GM19372 (cell line): ENCODE results near the gene FBN1.

Experiments
- ATAC-seq: cut with Tn5 transposase; IDR thresholded peaks from one replicate; pipeline ENCODE4 v1.9.1; 2021; ENCODE audit warnings: mild to moderate bottlenecking, low read depth, moderate library complexity; ENCODE audit not compliant: unreplicated experiment

FBN1 gene

GRCh38 chr15:48584090-48584811 lies 61.3 kb downstream of the FBN1 start:
- ATAC-seq, result no peak

- no peak for ATAC-seq
Observed at GRCh38 chr15:48582452-48583247, 62.9 kb downstream of the FBN1 start.

GRCh38 chr15:48581219-48581618 lies 64.3 kb downstream of the FBN1 start:
- no peak for ATAC-seq

- no peak for ATAC-seq
Observed at GRCh38 chr15:48580736-48581135, 64.8 kb downstream of the FBN1 start.

- no peak for ATAC-seq
Observed at GRCh38 chr15:48579945-48580671, 65.4 kb downstream of the FBN1 start.

- no peak for ATAC-seq
Observed at GRCh38 chr15:48578965-48579364, 66.5 kb downstream of the FBN1 start.

- no peak for ATAC-seq
Observed at GRCh38 chr15:48577469-48577868, 68.0 kb downstream of the FBN1 start.

GRCh38 chr15:48574187-48574586 lies 71.3 kb downstream of the FBN1 start:
- no peak for ATAC-seq

- no peak for ATAC-seq
Observed at GRCh38 chr15:48573780-48574179, 71.7 kb downstream of the FBN1 start.

GRCh38 chr15:48572823-48573222 lies 72.7 kb downstream of the FBN1 start:
- no peak for ATAC-seq

GRCh38 chr15:48571510-48571909 lies 74.0 kb downstream of the FBN1 start:
- no peak for ATAC-seq

GRCh38 chr15:48570822-48571221 lies 74.7 kb downstream of the FBN1 start:
- no peak for ATAC-seq

GRCh38 chr15:48569591-48570302 lies 75.8 kb downstream of the FBN1 start:
- no peak for ATAC-seq

GRCh38 chr15:48566668-48567067 lies 78.8 kb downstream of the FBN1 start:
- no peak for ATAC-seq

- ATAC-seq, result no peak
Observed at GRCh38 chr15:48565560-48566482, 79.7 kb downstream of the FBN1 start.

- ATAC-seq, result no peak
Observed at GRCh38 chr15:48564690-48565089, 80.8 kb downstream of the FBN1 start.

- no peak for ATAC-seq
Observed at GRCh38 chr15:48563934-48564333, 81.6 kb downstream of the FBN1 start.

GRCh38 chr15:48560321-48561051 lies 85.0 kb downstream of the FBN1 start:
- no peak for ATAC-seq

GRCh38 chr15:48559285-48559684 lies 86.2 kb downstream of the FBN1 start:
- no peak for ATAC-seq
